ENCODE data around the gene LNP1. TPM values are rescaled to one million over a fixed set of nuclear protein-coding genes. Genes with fewer than 3 reads are reported as not detected.

LNP1 gene
- total and polyA plus RNA-seq, 2 of the 13 experiments (the other 11 are each of a cell fraction or from before 2014, with no cell fraction given) = 3.6 to 7.0 TPM

- no peak for TF ChIP-seq FOXO4 (CRISPR knock-in tag; conservative IDR thresholded peaks at IDR 0.05)
- peak; percentile 80; the same call in 1 of the 2 replicates for TF ChIP-seq ZNF235 (CRISPR knock-in tag; IDR thresholded peaks at IDR 0.05; ENCODE audit: borderline replicate concordance)
- peak; percentile 78; the same call in 1 of the 2 replicates for TF ChIP-seq HINFP (CRISPR knock-in tag; IDR thresholded peaks at IDR 0.05; ENCODE audit: low read depth)
- TF ChIP-seq JUNB (CRISPR knock-in tag; IDR thresholded peaks at IDR 0.05; ENCODE audit: borderline replicate concordance) = no peak
- no peak for TF ChIP-seq FIP1L1 (IDR thresholded peaks at IDR 0.05; ENCODE audit: borderline replicate concordance, insufficient read depth, low read depth, low read length)
- peak; percentile 88 for TF ChIP-seq ZNF556 (CRISPR knock-in tag; IDR thresholded peaks at IDR 0.05; ENCODE audit: borderline replicate concordance)
- TF ChIP-seq ZKSCAN8 (CRISPR knock-in tag; IDR thresholded peaks at IDR 0.05; ENCODE audit: borderline replicate concordance) = 0 out of 2 replicates have a peak, but pooled peaks have one; percentile 41
- TF ChIP-seq ESRRA (CRISPR knock-in tag; IDR thresholded peaks at IDR 0.05; ENCODE audit: low read depth) = no peak
- peak; percentile 62; the same call in 1 of the 2 replicates for TF ChIP-seq ZNF609 (CRISPR knock-in tag; IDR thresholded peaks at IDR 0.05; ENCODE audit: borderline replicate concordance)
- TF ChIP-seq ELK4 (CRISPR knock-in tag; IDR thresholded peaks at IDR 0.05; ENCODE audit: borderline replicate concordance) = no peak
- 0 out of 2 replicates have a peak, but pooled peaks have one; percentile 75 for TF ChIP-seq ZNF552 (CRISPR knock-in tag; IDR thresholded peaks at IDR 0.05; ENCODE audit: borderline replicate concordance)
- TF ChIP-seq FOXA3 (CRISPR knock-in tag; IDR thresholded peaks at IDR 0.05) = peak; percentile 35; the same call in 1 of the 2 replicates
- TF ChIP-seq ETS1 (CRISPR knock-in tag; IDR thresholded peaks at IDR 0.05) = 0 out of 2 replicates have a peak, but pooled peaks have one; percentile 48
- TF ChIP-seq PREB (CRISPR knock-in tag; IDR thresholded peaks at IDR 0.05) = no peak
- peak; percentile 50; the same call in 1 of the 2 replicates for TF ChIP-seq BCL6 (CRISPR knock-in tag; IDR thresholded peaks at IDR 0.05)
Observed at GRCh38 chr3:100492059-100493006, 91.0 kb downstream of the LNP1 start, which contains the start of gene TMEM45A (continued).
